ENCODE data around the gene CDK19. TPM values are rescaled to one million over a fixed set of nuclear protein-coding genes. Genes with fewer than 3 reads are reported as not detected.

Gene CDK19
- total and polyA plus RNA-seq, 12 donors = 3.5 to 59.1 (median 7.9) TPM

DNA sequence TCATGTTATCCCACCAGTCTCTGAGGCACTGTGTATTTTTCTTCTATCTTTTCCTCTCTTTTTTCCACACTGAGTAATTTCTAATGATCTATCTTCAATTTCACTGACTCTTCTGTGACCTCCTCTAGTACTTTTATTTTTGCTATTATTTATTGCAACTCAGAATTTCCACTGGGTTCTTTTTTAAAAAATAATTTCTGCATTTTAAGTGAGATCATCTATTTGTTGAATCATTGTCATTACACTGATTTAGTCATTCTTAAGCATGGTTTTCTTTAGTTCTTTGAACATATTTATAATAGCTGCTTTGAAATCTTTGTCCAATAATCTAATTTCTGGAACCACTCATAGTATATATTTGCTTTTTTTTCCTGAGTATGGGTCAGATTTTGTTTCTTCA, 242.1 kb downstream of the CDK19 start:
- no peak for DNase-seq
- H3K9me3 ChIP-seq (replicated peaks in 1 of 3) = no peaks in the 10 kb centered on the region
- no peaks in the 10 kb centered on the region for H3K27me3 ChIP-seq
- H3K4me3 ChIP-seq = no peak overlapping the region
- TF ChIP-seq, protein P1, sequence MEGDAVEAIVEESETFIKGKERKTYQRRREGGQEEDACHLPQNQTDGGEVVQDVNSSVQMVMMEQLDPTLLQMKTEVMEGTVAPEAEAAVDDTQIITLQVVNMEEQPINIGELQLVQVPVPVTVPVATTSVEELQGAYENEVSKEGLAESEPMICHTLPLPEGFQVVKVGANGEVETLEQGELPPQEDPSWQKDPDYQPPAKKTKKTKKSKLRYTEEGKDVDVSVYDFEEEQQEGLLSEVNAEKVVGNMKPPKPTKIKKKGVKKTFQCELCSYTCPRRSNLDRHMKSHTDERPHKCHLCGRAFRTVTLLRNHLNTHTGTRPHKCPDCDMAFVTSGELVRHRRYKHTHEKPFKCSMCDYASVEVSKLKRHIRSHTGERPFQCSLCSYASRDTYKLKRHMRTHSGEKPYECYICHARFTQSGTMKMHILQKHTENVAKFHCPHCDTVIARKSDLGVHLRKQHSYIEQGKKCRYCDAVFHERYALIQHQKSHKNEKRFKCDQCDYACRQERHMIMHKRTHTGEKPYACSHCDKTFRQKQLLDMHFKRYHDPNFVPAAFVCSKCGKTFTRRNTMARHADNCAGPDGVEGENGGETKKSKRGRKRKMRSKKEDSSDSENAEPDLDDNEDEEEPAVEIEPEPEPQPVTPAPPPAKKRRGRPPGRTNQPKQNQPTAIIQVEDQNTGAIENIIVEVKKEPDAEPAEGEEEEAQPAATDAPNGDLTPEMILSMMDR (IDR thresholded peaks at IDR 0.05) = no peak
- TF ChIP-seq POLR2A (IDR thresholded peaks at IDR 0.05) = no peak
- intact Hi-C loops (cut with DNase I) = no loop called here
- no peaks in the 10 kb centered on the region for H3K36me3 ChIP-seq (replicated peaks in 1 of 2)
- H3K27ac ChIP-seq = no peak overlapping the region
- no peaks in the 10 kb centered on the region for H3K4me1 ChIP-seq (replicated peaks in 1 of 2)

DNA sequence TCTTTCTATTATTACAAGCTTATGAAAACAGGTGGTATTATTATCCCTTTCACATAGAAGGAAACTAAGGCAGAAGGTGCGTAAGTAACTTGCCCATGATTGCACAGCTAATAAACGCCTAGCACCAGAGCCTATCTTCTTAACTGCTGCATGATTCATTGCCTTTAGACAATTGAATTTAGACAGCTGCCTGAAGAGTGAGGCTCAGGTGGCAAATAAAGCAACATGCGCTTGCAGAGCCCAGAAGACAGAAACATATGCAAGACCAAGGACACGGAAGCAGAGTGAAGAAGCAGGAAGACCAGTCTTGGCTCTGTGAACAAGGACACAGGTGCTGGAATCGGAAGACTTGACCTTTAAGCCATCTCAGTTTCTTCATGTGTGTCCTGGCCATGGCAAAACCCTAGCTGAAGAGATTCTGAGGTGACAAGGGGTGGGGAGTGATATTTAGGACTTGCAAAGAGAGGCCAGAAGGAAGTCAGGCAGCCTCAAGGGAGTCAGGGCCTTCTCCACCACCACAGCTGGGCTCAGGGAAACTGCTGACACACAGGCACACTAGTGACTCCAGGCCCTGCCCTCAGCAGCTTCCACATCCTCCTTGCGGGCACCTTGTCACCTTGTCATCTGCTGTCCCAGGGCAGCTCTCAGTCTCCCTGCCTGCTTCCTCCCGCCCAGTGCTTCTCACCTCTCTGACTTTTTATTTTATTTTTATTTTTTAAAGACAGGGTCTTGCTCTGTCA, 247.1 kb downstream of the CDK19 start:
- intact Hi-C loops (cut with DNase I) = no loop called here
- Histone ChIP-seq H3K9me3 (replicated peaks in 1 of 3) (no peaks in the 10 kb centered on the region), H3K27me3 (no peaks in the 10 kb centered on the region), H3K4me1 (replicated peaks in 1 of 2) (no peaks in the 10 kb centered on the region), H3K4me3 (no peak overlapping the region), H3K27ac (no peak overlapping the region), H3K36me3 (replicated peaks in 1 of 2) (no peaks in the 10 kb centered on the region)
- TF ChIP-seq, protein P1 (IDR thresholded peaks at IDR 0.05) = no peak
- TF ChIP-seq POLR2A (IDR thresholded peaks at IDR 0.05) = no peak
- 79 to 81% (median 80%) methylated on average over 7 of the region's 7 CpGs for WGBS, 4 donors
- no peak for DNase-seq

DNA sequence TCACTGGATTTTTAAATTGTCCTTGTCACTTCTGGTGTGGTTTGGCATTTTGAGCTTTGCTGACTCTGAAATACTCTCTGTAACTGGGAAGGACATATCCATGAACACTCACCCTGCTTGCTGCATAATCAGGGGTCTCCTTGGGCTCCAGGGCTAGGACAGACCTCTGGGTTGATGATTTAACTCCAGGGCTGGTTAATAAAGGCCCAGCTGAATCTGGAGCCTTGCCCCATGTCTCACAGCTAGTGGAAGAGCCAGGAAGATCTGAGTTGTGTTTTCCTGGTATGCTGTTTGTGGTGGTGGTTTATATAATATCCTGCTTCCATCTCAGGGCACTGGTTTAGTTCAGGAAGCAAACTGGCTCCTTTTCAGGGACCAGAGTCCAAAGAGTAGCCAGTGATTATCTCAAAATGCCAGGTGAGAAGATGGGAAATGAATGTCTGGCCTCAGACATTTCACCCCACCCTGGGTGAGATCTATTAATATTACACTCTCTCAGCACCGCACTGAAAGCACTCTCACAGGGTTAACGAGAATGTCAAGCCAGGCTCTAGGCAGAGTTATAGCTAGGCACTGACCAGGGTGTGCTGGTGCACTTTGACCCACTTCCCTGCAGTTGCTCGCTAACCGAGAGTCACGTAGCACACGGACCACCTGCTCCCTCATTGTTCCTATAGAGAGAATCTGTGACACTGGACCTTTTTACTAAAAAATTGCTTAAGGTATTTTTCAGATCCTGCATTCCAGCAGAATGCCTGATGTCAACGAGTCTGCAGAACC, 248.7 kb downstream of the CDK19 start:
- no peak for DNase-seq
- Histone ChIP-seq H3K36me3 (replicated peaks in 1 of 2) (no peaks in the 10 kb centered on the region), H3K27me3 (no peaks in the 10 kb centered on the region), H3K27ac (no peak overlapping the region), H3K9me3 (replicated peaks in 1 of 3) (no peaks in the 10 kb centered on the region), H3K4me1 (replicated peaks in 1 of 2) (no peaks in the 10 kb centered on the region), H3K4me3 (no peak overlapping the region)
- TF ChIP-seq, protein P1 (IDR thresholded peaks at IDR 0.05) = no peak
- no peak for TF ChIP-seq POLR2A (IDR thresholded peaks at IDR 0.05)
- intact Hi-C loops (cut with DNase I) = no loop called here
- WGBS, 4 donors = 75 to 83% (median 78%) methylated on average over 7 of the region's 7 CpGs

DNA sequence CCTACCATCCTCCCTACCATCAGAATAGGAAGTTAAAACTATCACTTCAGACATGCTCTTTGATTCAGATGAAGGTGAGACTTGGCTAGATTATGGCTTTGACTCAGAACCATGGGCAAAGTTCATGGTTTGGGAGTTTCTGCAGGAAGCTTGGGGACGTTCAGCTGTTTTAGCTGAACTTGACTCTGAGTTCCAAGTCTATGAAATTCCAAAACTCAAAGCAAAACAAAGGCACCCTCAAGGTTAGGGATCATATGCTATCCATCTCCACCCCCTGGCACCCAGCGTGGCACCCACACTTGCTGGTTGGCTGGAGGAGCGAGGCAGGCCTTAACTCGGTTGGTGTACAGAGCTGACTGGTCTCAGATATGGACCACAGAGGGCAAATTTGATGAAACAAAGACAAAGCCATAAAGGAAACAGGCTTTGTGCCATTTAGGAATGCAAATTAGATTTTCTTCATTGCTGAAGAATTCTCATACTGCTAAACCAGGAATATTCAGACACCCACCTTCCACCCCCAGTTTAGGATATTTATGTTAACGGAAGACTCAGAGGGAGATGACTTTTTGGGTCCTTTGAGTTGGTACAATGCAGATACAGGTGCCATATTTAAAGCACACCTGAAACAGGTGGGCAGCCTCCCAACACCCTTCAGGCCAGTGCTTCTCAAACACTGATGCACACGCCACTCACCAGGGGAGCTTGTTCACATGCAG, 250.4 kb downstream of the CDK19 start:
- H3K4me1 ChIP-seq (replicated peaks in 1 of 2) = no peaks in the 10 kb centered on the region
- 90 to 94% (median 92%) methylated on average over 6 of the region's 6 CpGs for WGBS, 4 donors
- H3K4me3 ChIP-seq = no peak overlapping the region
- intact Hi-C loops (cut with DNase I) = no loop called here
- TF ChIP-seq, protein P1 (IDR thresholded peaks at IDR 0.05) = no peak
- no peak for TF ChIP-seq POLR2A (IDR thresholded peaks at IDR 0.05)
- no peaks in the 10 kb centered on the region for H3K36me3 ChIP-seq (replicated peaks in 1 of 2)
- H3K27me3 ChIP-seq = no peaks in the 10 kb centered on the region
- no peak for DNase-seq
- no peaks in the 10 kb centered on the region for H3K9me3 ChIP-seq (replicated peaks in 1 of 3)
- no peak overlapping the region for H3K27ac ChIP-seq

Measured in adrenal gland (tissue), 12 donors.